Measurements from ENCODE around the gene ZNF217. TPM values are rescaled to one million over a fixed set of nuclear protein-coding genes. Genes with fewer than 3 reads are reported as not detected.
"Not testable (repeated sequence)": the region's sequence is repeated elsewhere in the genome, so short reads cannot be mapped to it uniquely, and the experiment has no call there.

Gene ZNF217
- total RNA-seq, 1 experiment from 2014 or later = 210 TPM

GRCh38 chr20:53585910-53586309, 7.7 kb downstream of the ZNF217 start:
- in situ Hi-C loops (cut with HindIII; ENCODE audit: low pct_unique_long_range_greater_than_20kb, low sequenced_read_pairs) = not testable (repeated sequence)

GRCh38 chr20:53585004-53585569, 8.6 kb downstream of the ZNF217 start:
- ChIA-PET CTCF (interaction anchor here (0.6 kb wide), 1 partner anchor 181 kb away, joined by 4 read pairs; no protein-coding TSS in a partner anchor), POLR2A (interaction anchor here (0.6 to 1.2 kb wide), 3 partner anchors 9 to 186 kb away, joined by 3 to 6 read pairs (median 6); partner anchors contain the start of gene ZNF217)
- H3K27ac ChIP-seq (ENCODE audit: low read length) = peak overlapping the region; percentile 100
- H3K4me3 ChIP-seq (ENCODE audit: low read depth in 2 of 2, low read length in 2 of 2) = peak overlapping the region; percentile 15 to 50; a peak in 3 of 4 replicates
- H3K27me3 ChIP-seq (ENCODE audit: control insufficient read depth, insufficient read depth, low read length); intact Hi-C loops (cut with micrococcal nuclease; ENCODE audit: unreplicated experiment); ATAC-seq; BruUV-seq (replicated peaks); DNase-seq (ENCODE audit: low read depth, low spot score); in situ Hi-C loops (cut with HindIII; ENCODE audit: low pct_unique_long_range_greater_than_20kb, low sequenced_read_pairs); H3K9me3 ChIP-seq (ENCODE audit: control insufficient read depth, insufficient read depth, low read depth, low read length): not testable (repeated sequence)
- peaks cover 38% of the 10 kb centered on the region for H3K4me1 ChIP-seq (ENCODE audit: control insufficient read depth, insufficient read depth, low read length)
- peaks cover 21% of the 10 kb centered on the region for H3K36me3 ChIP-seq (ENCODE audit: control insufficient read depth, insufficient read depth, low read length)

More at GRCh38 chr20:53585910-53586309, 7.7 kb downstream of the ZNF217 start:
- DNase-seq (ENCODE audit: low read depth, low spot score); BruUV-seq (replicated peaks); intact Hi-C loops (cut with micrococcal nuclease; ENCODE audit: unreplicated experiment); H3K9me3 ChIP-seq (ENCODE audit: control insufficient read depth, insufficient read depth, low read depth, low read length); H3K27me3 ChIP-seq (ENCODE audit: control insufficient read depth, insufficient read depth, low read length); ATAC-seq: not testable (repeated sequence)
- peaks cover 34% of the 10 kb centered on the region for H3K4me1 ChIP-seq (ENCODE audit: control insufficient read depth, insufficient read depth, low read length)
- POLR2A ChIA-PET = interaction anchor here (0.6 to 1.2 kb wide), 3 partner anchors 8 to 312 kb away, joined by 3 to 6 read pairs (median 3); partner anchors contain the start of gene ZNF217
- CTCF ChIA-PET = interaction anchor here (0.6 kb wide), 1 partner anchor 601 kb away, joined by 3 read pairs; no protein-coding TSS in a partner anchor
- TF ChIP-seq CTCF (IDR thresholded peaks at IDR 0.05) = peak; percentile 32
- H3K27ac ChIP-seq (ENCODE audit: low read length) = peak overlapping the region; percentile 100
- peaks cover 14% of the 10 kb centered on the region for H3K36me3 ChIP-seq (ENCODE audit: control insufficient read depth, insufficient read depth, low read length)
- H3K4me3 ChIP-seq (ENCODE audit: low read depth in 2 of 2, low read length in 2 of 2) = peak overlapping the region; percentile 15 to 50; a peak in 3 of 4 replicates

- Histone ChIP-seq H3K4me1 (ENCODE audit: control insufficient read depth, insufficient read depth, low read length) (peaks cover 41% of the 10 kb centered on the region), H3K36me3 (ENCODE audit: control insufficient read depth, insufficient read depth, low read length) (peaks cover 21% of the 10 kb centered on the region), H3K4me3 (ENCODE audit: low read depth in 2 of 2, low read length in 2 of 2) (peak overlapping the region in 1 of 2 experiments; percentile 3; a peak in 2 of 4 replicates), H3K27ac (ENCODE audit: low read length) (peak overlapping the region; percentile 100)
- POLR2A ChIA-PET = interaction anchor here (0.6 to 1.2 kb wide), 3 partner anchors 9 to 187 kb away, joined by 3 to 6 read pairs (median 6); partner anchors contain the start of gene ZNF217
- H3K27me3 ChIP-seq (ENCODE audit: control insufficient read depth, insufficient read depth, low read length); BruUV-seq (replicated peaks); in situ Hi-C loops (cut with HindIII; ENCODE audit: low pct_unique_long_range_greater_than_20kb, low sequenced_read_pairs); intact Hi-C loops (cut with micrococcal nuclease; ENCODE audit: unreplicated experiment); DNase-seq (ENCODE audit: low read depth, low spot score); CTCF ChIA-PET; ATAC-seq; H3K9me3 ChIP-seq (ENCODE audit: control insufficient read depth, insufficient read depth, low read depth, low read length): not testable (repeated sequence)
Measured at GRCh38 chr20:53584550-53584913, 9.1 kb downstream of the ZNF217 start.

GRCh38 chr20:53583660-53584549, 9.7 kb downstream of the ZNF217 start:
- CTCF ChIA-PET; DNase-seq (ENCODE audit: low read depth, low spot score); ATAC-seq; intact Hi-C loops (cut with micrococcal nuclease; ENCODE audit: unreplicated experiment); H3K9me3 ChIP-seq (ENCODE audit: control insufficient read depth, insufficient read depth, low read depth, low read length); H3K27me3 ChIP-seq (ENCODE audit: control insufficient read depth, insufficient read depth, low read length); in situ Hi-C loops (cut with HindIII; ENCODE audit: low pct_unique_long_range_greater_than_20kb, low sequenced_read_pairs); BruUV-seq (replicated peaks): not testable (repeated sequence)
- TF ChIP-seq POLR2AphosphoS5 (IDR thresholded peaks at IDR 0.05; ENCODE audit: low read depth, low read length) = 0 out of 2 replicates have a peak, but pooled peaks have one; percentile 41
- Histone ChIP-seq H3K4me1 (ENCODE audit: control insufficient read depth, insufficient read depth, low read length) (peaks cover 46% of the 10 kb centered on the region), H3K4me3 (ENCODE audit: low read depth in 2 of 2, low read length in 2 of 2) (peak overlapping the region; percentile 57 to 66; a peak in 2 of 4 replicates), H3K27ac (ENCODE audit: low read length) (peak overlapping the region; percentile 100), H3K36me3 (ENCODE audit: control insufficient read depth, insufficient read depth, low read length) (peaks cover 23% of the 10 kb centered on the region)
- POLR2A ChIA-PET = interaction anchor here (0.7 kb wide), 1 partner anchor 188 kb away, joined by 6 read pairs; no protein-coding TSS in a partner anchor
